ENCODE data around the gene TPRG1L.

- TF ChIP-seq GATA2 (IDR thresholded peaks at IDR 0.05; ENCODE audit: low read depth, low read length): no peak
- no peak for TF ChIP-seq GATA3 (IDR thresholded peaks at IDR 0.05; ENCODE audit: low read depth, low read length)
Measured at GRCh38 chr1:3649342-3650247, 24.8 kb downstream of the TPRG1L start, which contains the start of gene WRAP73.

Measured in SH-SY5Y (cell line).